GM23338 (cell line): ENCODE results near the gene AKAP1. TPM values are rescaled to one million over a fixed set of nuclear protein-coding genes. Genes with fewer than 3 reads are reported as not detected.

Experiments used
- CREB1 ChIP-seq: fragments of 250-450 bp; sonication (Bioruptor Pico); IDR thresholded peaks from 2 replicates; pipeline ENCODE4 v1.5.0; 2020; ENCODE audit warnings: low read depth, mild to moderate bottlenecking, moderate library complexity
- CTCF ChIP-seq, 2 experiments: fragments of 200-600 bp in 1 of 2; sonication (generic) in 1 of 2; conservative IDR thresholded peaks; 2 replicates each; pipeline versions ENCODE4 v1.5.1 to v1.6.1; 2016 to 2017; ENCODE audit warnings: antibody characterized with exemption in 2 of 2, low read depth in 2 of 2, mild to moderate bottlenecking in 2 of 2, moderate library complexity in 1 of 2
- ETS1 ChIP-seq: IDR thresholded peaks from 2 replicates; pipeline ENCODE4 v1.6.1; 2016; ENCODE audit warnings: antibody characterized with exemption
- EZH2 ChIP-seq: fragments of 200-600 bp; sonication (generic); IDR thresholded peaks from one replicate; pipeline ENCODE4 v1.8.0; 2017; ENCODE audit warnings: antibody characterized with exemption, mild to moderate bottlenecking, low read depth; ENCODE audit not compliant: unreplicated experiment
- EZH2phosphoT487 ChIP-seq: fragments of 200-600 bp; sonication (generic); IDR thresholded peaks from one replicate; pipeline ENCODE4 v1.8.1; 2018; ENCODE audit warnings: antibody characterized with exemption; ENCODE audit not compliant: unreplicated experiment
- NANOG ChIP-seq: IDR thresholded peaks from 2 replicates; pipeline ENCODE4 v1.6.1; 2016; ENCODE audit warnings: antibody characterized with exemption, borderline replicate concordance
- ZNF114 ChIP-seq: fragments of 250-450 bp; sonication (Bioruptor Pico); IDR thresholded peaks from 2 replicates; pipeline ENCODE4 v1.5.0; 2020; ENCODE audit warnings: mild to moderate bottlenecking, moderate library complexity
- polyA plus RNA-seq: library from polyadenylated mRNA; unstranded; fragments of >200 nt; fragmentation: Nextera tagmentation; extraction: Ambion mirVana; gene quantifications from 2 replicates; pipeline ENCODE4 v1.2.1, GENCODE V29; 2016
- total RNA-seq: library from RNA; depleted of rRNA; stranded (reverse); fragments of >200 nt; shearing (Covaris generic); gene quantifications from 2 replicates; pipeline ENCODE4 v1.2.3, GENCODE V29; 2014
- TF ChIP-seq, protein P1 (sequence below): fragments of 250-450 bp; sonication (Bioruptor Pico); IDR thresholded peaks from 2 replicates; pipeline ENCODE4 v1.5.0; 2020; ENCODE audit warnings: mild to moderate bottlenecking, moderate library complexity

Gene AKAP1
- total and polyA plus RNA-seq, 2 experiments from 2014 or later: 19.6 to 45.9 TPM

- TF ChIP-seq, protein P1, sequence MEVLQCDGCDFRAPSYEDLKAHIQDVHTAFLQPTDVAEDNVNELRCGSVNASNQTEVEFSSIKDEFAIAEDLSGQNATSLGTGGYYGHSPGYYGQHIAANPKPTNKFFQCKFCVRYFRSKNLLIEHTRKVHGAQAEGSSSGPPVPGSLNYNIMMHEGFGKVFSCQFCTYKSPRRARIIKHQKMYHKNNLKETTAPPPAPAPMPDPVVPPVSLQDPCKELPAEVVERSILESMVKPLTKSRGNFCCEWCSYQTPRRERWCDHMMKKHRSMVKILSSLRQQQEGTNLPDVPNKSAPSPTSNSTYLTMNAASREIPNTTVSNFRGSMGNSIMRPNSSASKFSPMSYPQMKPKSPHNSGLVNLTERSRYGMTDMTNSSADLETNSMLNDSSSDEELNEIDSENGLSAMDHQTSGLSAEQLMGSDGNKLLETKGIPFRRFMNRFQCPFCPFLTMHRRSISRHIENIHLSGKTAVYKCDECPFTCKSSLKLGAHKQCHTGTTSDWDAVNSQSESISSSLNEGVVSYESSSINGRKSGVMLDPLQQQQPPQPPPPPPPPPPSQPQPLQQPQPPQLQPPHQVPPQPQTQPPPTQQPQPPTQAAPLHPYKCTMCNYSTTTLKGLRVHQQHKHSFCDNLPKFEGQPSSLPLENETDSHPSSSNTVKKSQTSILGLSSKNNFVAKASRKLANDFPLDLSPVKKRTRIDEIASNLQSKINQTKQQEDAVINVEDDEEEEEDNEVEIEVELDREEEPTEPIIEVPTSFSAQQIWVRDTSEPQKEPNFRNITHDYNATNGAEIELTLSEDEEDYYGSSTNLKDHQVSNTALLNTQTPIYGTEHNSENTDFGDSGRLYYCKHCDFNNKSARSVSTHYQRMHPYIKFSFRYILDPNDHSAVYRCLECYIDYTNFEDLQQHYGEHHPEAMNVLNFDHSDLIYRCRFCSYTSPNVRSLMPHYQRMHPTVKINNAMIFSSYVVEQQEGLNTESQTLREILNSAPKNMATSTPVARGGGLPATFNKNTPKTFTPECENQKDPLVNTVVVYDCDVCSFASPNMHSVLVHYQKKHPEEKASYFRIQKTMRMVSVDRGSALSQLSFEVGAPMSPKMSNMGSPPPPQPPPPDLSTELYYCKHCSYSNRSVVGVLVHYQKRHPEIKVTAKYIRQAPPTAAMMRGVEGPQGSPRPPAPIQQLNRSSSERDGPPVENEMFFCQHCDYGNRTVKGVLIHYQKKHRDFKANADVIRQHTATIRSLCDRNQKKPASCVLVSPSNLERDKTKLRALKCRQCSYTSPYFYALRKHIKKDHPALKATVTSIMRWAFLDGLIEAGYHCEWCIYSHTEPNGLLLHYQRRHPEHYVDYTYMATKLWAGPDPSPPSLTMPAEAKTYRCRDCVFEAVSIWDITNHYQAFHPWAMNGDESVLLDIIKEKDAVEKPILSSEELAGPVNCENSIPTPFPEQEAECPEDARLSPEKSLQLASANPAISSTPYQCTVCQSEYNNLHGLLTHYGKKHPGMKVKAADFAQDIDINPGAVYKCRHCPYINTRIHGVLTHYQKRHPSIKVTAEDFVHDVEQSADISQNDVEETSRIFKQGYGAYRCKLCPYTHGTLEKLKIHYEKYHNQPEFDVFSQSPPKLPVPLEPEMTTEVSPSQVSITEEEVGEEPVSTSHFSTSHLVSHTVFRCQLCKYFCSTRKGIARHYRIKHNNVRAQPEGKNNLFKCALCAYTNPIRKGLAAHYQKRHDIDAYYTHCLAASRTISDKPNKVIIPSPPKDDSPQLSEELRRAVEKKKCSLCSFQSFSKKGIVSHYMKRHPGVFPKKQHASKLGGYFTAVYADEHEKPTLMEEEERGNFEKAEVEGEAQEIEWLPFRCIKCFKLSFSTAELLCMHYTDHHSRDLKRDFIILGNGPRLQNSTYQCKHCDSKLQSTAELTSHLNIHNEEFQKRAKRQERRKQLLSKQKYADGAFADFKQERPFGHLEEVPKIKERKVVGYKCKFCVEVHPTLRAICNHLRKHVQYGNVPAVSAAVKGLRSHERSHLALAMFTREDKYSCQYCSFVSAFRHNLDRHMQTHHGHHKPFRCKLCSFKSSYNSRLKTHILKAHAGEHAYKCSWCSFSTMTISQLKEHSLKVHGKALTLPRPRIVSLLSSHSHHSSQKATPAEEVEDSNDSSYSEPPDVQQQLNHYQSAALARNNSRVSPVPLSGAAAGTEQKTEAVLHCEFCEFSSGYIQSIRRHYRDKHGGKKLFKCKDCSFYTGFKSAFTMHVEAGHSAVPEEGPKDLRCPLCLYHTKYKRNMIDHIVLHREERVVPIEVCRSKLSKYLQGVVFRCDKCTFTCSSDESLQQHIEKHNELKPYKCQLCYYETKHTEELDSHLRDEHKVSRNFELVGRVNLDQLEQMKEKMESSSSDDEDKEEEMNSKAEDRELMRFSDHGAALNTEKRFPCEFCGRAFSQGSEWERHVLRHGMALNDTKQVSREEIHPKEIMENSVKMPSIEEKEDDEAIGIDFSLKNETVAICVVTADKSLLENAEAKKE: no peak
- no peak for TF ChIP-seq EZH2phosphoT487
- no peak for TF ChIP-seq CREB1 (CRISPR knock-in tag)
- TF ChIP-seq EZH2: no peak
- no peak for TF ChIP-seq NANOG
- TF ChIP-seq ETS1: no peak
- no peak for TF ChIP-seq CTCF (conservative IDR thresholded peaks at IDR 0.05; ENCODE audit: low read depth in 2 of 2)
- TF ChIP-seq ZNF114: no peak
Measured at GRCh38 chr17:57107498-57108101, 22.6 kb downstream of the AKAP1 start (continued).
